Liver (tissue), 3 donors: ENCODE data around the gene MMD.

Experiments
- CTCF ChIP-seq: fragments of 150-350 bp; IDR thresholded peaks from 2 replicates; pipeline ENCODE4 v1.5.1; 2017; ENCODE audit warnings: improper control_type of control experiment, low read depth, low read length; ENCODE audit not compliant: missing input control
- EGR1 ChIP-seq, 2 donors: IDR thresholded peaks; 2 replicates each; pipeline ENCODE4 v1.6.1; 2016 to 2018; ENCODE audit warnings: antibody characterized with exemption in 2 of 2, low read depth in 2 of 2
- GABPA ChIP-seq, 2 donors: IDR thresholded peaks in 1 of 2; conservative IDR thresholded peaks in 1 of 2; 2 replicates each; pipeline ENCODE4 v1.6.1; 2016; ENCODE audit warnings: antibody characterized with exemption in 2 of 2, mild to moderate bottlenecking in 1 of 2, moderate library complexity in 1 of 2
- HNF4G ChIP-seq: IDR thresholded peaks from 2 replicates; pipeline ENCODE4 v1.6.1; 2016; ENCODE audit warnings: antibody characterized with exemption
- MAX ChIP-seq: IDR thresholded peaks from 2 replicates; pipeline ENCODE4 v1.6.1; 2016; ENCODE audit warnings: antibody characterized with exemption
- RAD21 ChIP-seq, 2 donors: IDR thresholded peaks; 2 replicates each; pipeline ENCODE4 v1.6.1; 2016; ENCODE audit warnings: antibody characterized with exemption in 2 of 2, mild to moderate bottlenecking in 2 of 2
- REST ChIP-seq: IDR thresholded peaks from 2 replicates; pipeline ENCODE4 v1.6.1; 2016; ENCODE audit warnings: antibody characterized with exemption, mild to moderate bottlenecking
- SP1 ChIP-seq: IDR thresholded peaks from 2 replicates; pipeline ENCODE4 v1.6.1; 2018; ENCODE audit warnings: antibody characterized with exemption, mild to moderate bottlenecking
- TAF1 ChIP-seq: conservative IDR thresholded peaks from 2 replicates; pipeline ENCODE4 v1.6.1; 2016; ENCODE audit warnings: antibody characterized with exemption, mild to moderate bottlenecking
- YY1 ChIP-seq: IDR thresholded peaks from 2 replicates; pipeline ENCODE4 v1.6.1; 2016; ENCODE audit warnings: antibody characterized with exemption, mild to moderate bottlenecking
- ZBTB33 ChIP-seq: IDR thresholded peaks from 2 replicates; pipeline ENCODE4 v1.6.1; 2016; ENCODE audit warnings: antibody characterized with exemption
- donor health status: healthy.
- donor health status: healthy.

GRCh38 chr17:55421179-55421934 is at the start of gene MMD:
- no peak for TF ChIP-seq ZBTB33
- TF ChIP-seq YY1, result no peak
- TF ChIP-seq CTCF, result no peak
- TF ChIP-seq SP1, result no peak
- no peak for TF ChIP-seq GABPA (IDR thresholded peaks at IDR 0.05 in 1 of 2, conservative IDR thresholded peaks at IDR 0.05 in 1 of 2)
- no peak for TF ChIP-seq HNF4G
- no peak for TF ChIP-seq TAF1
- no peak for TF ChIP-seq REST
- no peak for TF ChIP-seq EGR1 (IDR thresholded peaks at IDR 0.05; ENCODE audit: low read depth in 2 of 2)
- TF ChIP-seq MAX, result no peak
- TF ChIP-seq RAD21 (IDR thresholded peaks at IDR 0.05), result no peak
